CD4-positive, CD25-positive, alpha-beta regulatory T cell (primary cell): Measurements from ENCODE around the gene INPP4A. TPM values are rescaled to one million over a fixed set of nuclear protein-coding genes. Genes with fewer than 3 reads are reported as not detected.

ENCODE experiments used
- ATAC-seq, 2 donors: fragments of 150-1000 bp; cut with Tn5 transposase; one replicate each; pipeline ENCODE4 v1.10.0; 2021; ENCODE audit warnings: low read depth in 2 of 2, moderate number of reproducible peaks in 2 of 2, moderate library complexity in 1 of 2
- DNase-seq, 3 donors: peaks; one replicate each; pipeline versions ENCODE4 v3.0.0 to v3.0.0-alpha.2; 2012 to 2022; ENCODE audit warnings: mixed read lengths in 1 of 3
- H3K27ac ChIP-seq: one replicate; pipeline ENCODE4 v1.7.0; 2013; ENCODE audit warnings: mild to moderate bottlenecking, low read length; ENCODE audit not compliant: insufficient read depth, poor library complexity, severe bottlenecking
- H3K27me3 ChIP-seq: one replicate; pipeline ENCODE4 v1.7.0; 2013; ENCODE audit warnings: low read length; ENCODE audit not compliant: control insufficient read depth, insufficient read depth
- H3K36me3 ChIP-seq: one replicate; pipeline ENCODE4 v1.7.0; 2013; ENCODE audit warnings: mild to moderate bottlenecking, low read length, moderate library complexity; ENCODE audit not compliant: control insufficient read depth, insufficient read depth
- H3K4me1 ChIP-seq: 2 replicates; pipeline ENCODE4 v1.7.0; 2013; ENCODE audit warnings: mild to moderate bottlenecking, low read length; ENCODE audit not compliant: insufficient read depth, control insufficient read depth, poor library complexity, severe bottlenecking
- H3K4me3 ChIP-seq: one replicate; pipeline ENCODE4 v1.7.0; 2013; ENCODE audit warnings: low read depth, mild to moderate bottlenecking, low read length, moderate library complexity
- H3K9me3 ChIP-seq, 2 experiments: 1 replicate in 1 of 2; 2 replicates in 1 of 2; pipeline ENCODE4 v1.7.0; 2013; ENCODE audit warnings: low read length in 2 of 2, mild to moderate bottlenecking in 1 of 2, moderate library complexity in 1 of 2; ENCODE audit not compliant: control insufficient read depth in 2 of 2
- H3K27ac Mint-ChIP-seq, 3 donors: one replicate each; pipeline ENCODE4 v1.8.0; 2020 to 2022; ENCODE audit warnings: mild to moderate bottlenecking in 3 of 3, mixed read lengths in 3 of 3, moderate library complexity in 2 of 3
- H3K27me3 Mint-ChIP-seq: one replicate; pipeline ENCODE4 v1.8.0; 2022; ENCODE audit warnings: mild to moderate bottlenecking, mixed read lengths
- H3K36me3 Mint-ChIP-seq: one replicate; pipeline ENCODE4 v1.8.0; 2020; ENCODE audit warnings: mixed read lengths
- H3K4me1 Mint-ChIP-seq, 4 donors: one replicate each; pipeline ENCODE4 v1.8.0; 2020 to 2022; ENCODE audit warnings: mixed read lengths in 4 of 4, mild to moderate bottlenecking in 1 of 4
- H3K4me3 Mint-ChIP-seq, 4 donors: one replicate each; pipeline ENCODE4 v1.8.0; 2020 to 2022; ENCODE audit warnings: mild to moderate bottlenecking in 4 of 4, mixed read lengths in 4 of 4, moderate library complexity in 3 of 4
- H3K9me3 Mint-ChIP-seq, 7 donors: one replicate each; pipeline ENCODE4 v1.8.0; 2020 to 2022; ENCODE audit warnings: mixed read lengths in 7 of 7, mild to moderate bottlenecking in 3 of 7, moderate library complexity in 2 of 7
- polyA plus RNA-seq, 4 donors: library from polyadenylated mRNA; unstranded; fragments of 300-500 nt; fragmentation: Illumina TruSeq; gene quantifications; one replicate each; pipeline ENCODE4 v1.2.3, GENCODE V29; 2021
- total RNA-seq: library from RNA; stranded (reverse); gene quantifications from one replicate; pipeline ENCODE4 v1.2.3, GENCODE V29; 2022

Gene INPP4A
- total and polyA plus RNA-seq, 5 donors from 2014 or later, result 27.9 to 106 (median 31.5) TPM

DNA sequence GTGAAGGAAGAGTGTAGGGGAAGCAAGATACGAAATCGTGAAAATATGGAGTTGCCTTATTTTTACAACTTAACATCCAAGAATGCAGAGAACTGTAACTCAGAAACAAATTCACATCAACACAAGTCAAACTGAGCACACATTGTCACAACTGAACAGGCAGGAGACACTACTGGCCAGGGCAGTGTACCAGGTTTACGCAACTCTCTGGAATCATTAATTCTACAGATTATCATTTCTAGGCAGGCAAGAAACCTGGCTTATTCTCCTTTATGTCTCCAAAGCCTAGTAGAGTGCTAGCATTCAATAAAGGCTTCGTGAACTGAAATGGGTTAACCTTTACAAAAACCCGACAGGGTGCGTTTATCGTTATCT, 163.1 kb downstream of the INPP4A start:
- no peak for ATAC-seq
- no peaks in the 10 kb centered on the region for H3K9me3 Mint-ChIP-seq
- peak overlapping the region; percentile 92 to 98 (median 97) for H3K27ac Mint-ChIP-seq
- H3K36me3 ChIP-seq, result peaks cover 13% of the 10 kb centered on the region
- H3K4me3 ChIP-seq, result peak overlapping the region; percentile 91
- H3K27ac ChIP-seq, result peak overlapping the region; percentile 89
- no peaks in the 10 kb centered on the region for H3K27me3 Mint-ChIP-seq
- DNase-seq, result peak in 1 of 3 donors; percentile 25
- H3K4me1 Mint-ChIP-seq, result peaks cover 32 to 72% (median 57%) of the 10 kb centered on the region in 4 donors
- peaks cover 18% of the 10 kb centered on the region for H3K36me3 Mint-ChIP-seq
- no peaks in the 10 kb centered on the region for H3K9me3 ChIP-seq
- peaks cover 51% of the 10 kb centered on the region for H3K4me1 ChIP-seq
- H3K27me3 ChIP-seq, result no peaks in the 10 kb centered on the region
- H3K4me3 Mint-ChIP-seq, result peak overlapping the region; percentile 91 to 96 (median 94)

DNA sequence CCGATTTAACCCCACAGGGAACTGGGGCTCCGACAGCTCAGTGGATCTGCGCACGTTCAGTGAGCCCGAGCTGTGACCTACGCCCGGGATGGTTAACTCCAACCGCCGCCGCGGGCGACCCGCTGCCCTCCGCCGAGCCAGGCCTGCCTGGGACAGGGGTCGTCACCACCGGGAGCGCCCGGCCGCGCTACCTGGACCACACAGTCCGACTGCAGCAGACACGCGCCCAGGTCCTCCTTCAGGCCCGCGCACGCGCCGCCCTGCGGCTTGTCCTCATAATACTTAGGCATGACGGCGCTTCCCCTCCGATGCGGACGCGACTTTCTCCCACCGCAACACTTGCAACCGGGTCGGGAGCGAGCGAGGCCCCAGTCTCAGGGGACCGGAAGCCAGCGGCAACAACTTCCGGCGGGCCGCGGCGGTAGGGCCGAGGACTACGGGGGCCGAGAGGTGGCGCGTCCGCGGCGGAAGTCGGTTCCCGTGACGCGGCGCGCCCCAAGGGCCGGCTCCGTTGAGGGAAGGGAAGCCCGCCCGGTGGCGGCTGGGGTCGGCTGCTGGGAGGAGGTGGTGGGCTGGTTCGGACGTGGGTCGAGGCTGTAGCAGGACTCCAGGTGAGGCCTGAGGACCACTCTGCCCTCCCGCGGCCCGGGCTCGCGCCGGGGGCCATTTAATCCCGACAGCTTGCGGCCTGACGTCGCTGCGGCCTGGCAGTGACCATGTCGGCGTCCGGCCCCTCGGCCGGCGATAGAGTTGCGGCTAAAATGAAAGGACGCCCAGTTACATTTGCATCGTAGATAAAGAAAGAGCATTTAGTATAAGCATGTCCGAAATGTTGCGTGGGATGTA, 163.7 kb downstream of the INPP4A start, which contains the start of the genes COA5 and UNC50:
Gene COA5 (minus strand): TSS at position 397 of the 846 bp plus-strand sequence. CDS start 107 bp downstream, at position 290.
Gene UNC50 (plus strand): TSS at position 474 of the 846 bp plus-strand sequence. CDS start 1,171 bp downstream, outside the sequence.
- DNase-seq (peak; percentile 85 to 96 (median 88)), ATAC-seq (peak; percentile 90)
- peak within 1 kb of the TSS; percentile 92 for H3K4me3 ChIP-seq
- H3K27ac ChIP-seq, result peak within 1 kb of the TSS; percentile 89
- Mint-ChIP-seq H3K36me3 (peaks cover 22% of the 10 kb centered on the region), H3K27me3 (no peaks in the 10 kb centered on the region), H3K9me3 (no peaks in the 10 kb centered on the region), H3K4me3 (peak within 1 kb of the TSS; percentile 91 to 96 (median 94)), H3K4me1 (peaks cover 32 to 76% (median 57%) of the 10 kb centered on the region in 4 donors), H3K27ac (peak within 1 kb of the TSS; percentile 92 to 98 (median 97))
- no peaks in the 10 kb centered on the region for H3K27me3 ChIP-seq
- peaks cover 51% of the 10 kb centered on the region for H3K4me1 ChIP-seq
- peaks cover 13% of the 10 kb centered on the region for H3K36me3 ChIP-seq
- H3K9me3 ChIP-seq, result no peaks in the 10 kb centered on the region

DNA sequence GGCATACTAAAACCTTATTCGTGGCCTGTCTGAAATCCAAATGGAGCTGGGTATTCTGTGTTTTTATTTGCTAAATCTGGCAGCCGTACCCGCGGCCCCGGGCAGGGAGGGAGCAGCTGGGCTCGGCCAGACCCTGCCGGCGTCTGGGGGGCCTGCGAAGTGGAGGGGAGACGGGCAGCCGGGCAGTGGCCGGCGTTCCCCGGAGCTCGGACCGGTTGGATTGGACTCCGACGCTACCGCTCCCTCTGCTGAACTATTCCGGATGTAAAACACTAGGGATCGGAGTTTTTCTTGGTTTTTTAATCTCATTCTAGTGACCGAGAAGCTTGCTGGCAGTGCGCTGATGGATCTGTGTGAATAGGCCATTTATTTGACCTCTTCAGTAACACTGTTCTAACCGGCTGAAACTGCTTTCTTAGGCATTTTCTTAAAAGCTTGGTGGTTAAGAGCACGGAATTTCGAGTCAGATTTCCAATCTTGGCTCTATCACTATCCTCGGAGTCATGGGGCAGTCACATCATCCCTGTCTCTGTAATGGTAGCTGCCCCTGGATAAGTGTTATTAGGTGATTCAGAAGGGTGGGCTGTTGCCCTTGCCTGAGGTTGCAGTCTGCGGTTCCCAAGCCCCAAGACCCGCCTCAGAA, 164.4 kb downstream of the INPP4A start:
- Histone ChIP-seq H3K4me1 (peaks cover 51% of the 10 kb centered on the region), H3K9me3 (no peaks in the 10 kb centered on the region), H3K27ac (peak overlapping the region; percentile 89), H3K4me3 (peak overlapping the region; percentile 92), H3K27me3 (no peaks in the 10 kb centered on the region), H3K36me3 (peaks cover 14% of the 10 kb centered on the region)
- peaks cover 32 to 81% (median 59%) of the 10 kb centered on the region in 4 donors for H3K4me1 Mint-ChIP-seq
- DNase-seq, result peak in 1 of 3 donors; percentile 10
- H3K27ac Mint-ChIP-seq, result peak overlapping the region; percentile 92 to 98 (median 97)
- no peaks in the 10 kb centered on the region for H3K27me3 Mint-ChIP-seq
- H3K9me3 Mint-ChIP-seq, result no peaks in the 10 kb centered on the region
- ATAC-seq, result no peak
- H3K36me3 Mint-ChIP-seq, result peaks cover 27% of the 10 kb centered on the region
- H3K4me3 Mint-ChIP-seq, result peak overlapping the region; percentile 91 to 96 (median 94)

DNA sequence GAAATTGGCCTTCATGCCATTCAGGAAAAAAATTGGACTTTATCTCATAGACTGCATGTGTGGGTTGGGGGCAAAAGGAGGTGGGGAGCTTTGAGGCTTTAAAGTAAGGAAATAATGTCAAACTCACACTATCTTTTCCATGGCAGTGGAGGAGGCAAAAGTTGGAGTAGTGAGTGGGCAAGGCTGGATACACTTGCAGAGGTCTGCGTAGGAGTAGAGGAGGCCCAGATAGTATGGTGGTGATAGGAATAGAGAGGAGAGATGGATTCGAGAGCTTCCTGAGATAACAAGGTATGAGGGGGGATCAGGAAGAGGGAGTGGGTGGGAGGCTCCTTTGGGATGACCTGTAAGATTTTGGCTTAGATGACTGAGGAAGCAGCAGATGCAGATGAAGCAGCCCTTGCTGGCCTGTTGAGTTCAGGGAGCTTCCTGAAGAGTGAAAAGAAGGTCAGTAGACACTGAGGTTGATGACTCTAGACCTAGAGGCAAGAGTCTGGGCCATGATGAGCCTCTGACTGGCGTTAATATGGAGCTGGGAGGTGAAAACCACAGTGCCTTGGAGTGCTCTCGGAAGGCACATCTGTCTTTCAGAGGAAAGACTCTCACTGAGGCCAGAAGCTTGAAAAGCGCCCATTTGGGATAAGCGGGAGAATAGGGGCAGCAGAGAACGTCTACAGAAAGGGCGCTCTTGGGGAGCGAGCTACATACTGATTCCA, 169.5 kb downstream of the INPP4A start:
- Histone ChIP-seq H3K27me3 (no peaks in the 10 kb centered on the region), H3K27ac (no peak overlapping the region), H3K36me3 (peaks cover 48% of the 10 kb centered on the region), H3K4me3 (no peak overlapping the region), H3K4me1 (peaks cover 26% of the 10 kb centered on the region), H3K9me3 (no peaks in the 10 kb centered on the region)
- H3K4me3 Mint-ChIP-seq, result peak overlapping the region in 2 of 4 donors; percentile 18 to 64
- peak overlapping the region in 2 of 3 donors; percentile 18 to 72 for H3K27ac Mint-ChIP-seq
- ATAC-seq (no peak), DNase-seq (no peak)
- peaks cover 39% of the 10 kb centered on the region for H3K36me3 Mint-ChIP-seq
- H3K4me1 Mint-ChIP-seq, result peaks cover 20 to 58% (median 46%) of the 10 kb centered on the region in 4 donors
- H3K9me3 Mint-ChIP-seq, result peaks cover 0 to 4% (median 0%) of the 10 kb centered on the region in 7 donors
- H3K27me3 Mint-ChIP-seq, result no peaks in the 10 kb centered on the region

DNA sequence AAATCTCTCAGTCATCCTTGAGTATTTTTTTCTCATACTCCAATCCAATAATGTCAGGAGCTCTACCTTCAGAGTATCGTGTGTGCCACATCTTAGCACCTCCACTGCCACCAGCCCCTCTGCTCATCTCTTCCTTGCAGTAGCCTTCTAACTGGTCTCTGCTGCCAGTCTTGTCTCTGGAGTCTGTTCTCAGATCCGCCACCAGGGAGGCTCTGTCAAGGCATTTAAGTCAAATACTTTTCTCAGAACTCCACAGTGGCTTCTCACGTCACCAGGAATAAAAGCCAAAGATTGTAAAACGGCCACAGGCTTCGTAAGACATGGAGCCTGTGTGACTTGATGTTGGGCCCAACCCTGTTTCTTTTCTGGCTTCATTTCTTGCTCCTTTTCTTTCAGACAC, 170.8 kb downstream of the INPP4A start:
- peak in 1 of 3 donors; percentile 23 for DNase-seq
- H3K27me3 Mint-ChIP-seq, result no peaks in the 10 kb centered on the region
- no peak overlapping the region for H3K27ac ChIP-seq

DNA sequence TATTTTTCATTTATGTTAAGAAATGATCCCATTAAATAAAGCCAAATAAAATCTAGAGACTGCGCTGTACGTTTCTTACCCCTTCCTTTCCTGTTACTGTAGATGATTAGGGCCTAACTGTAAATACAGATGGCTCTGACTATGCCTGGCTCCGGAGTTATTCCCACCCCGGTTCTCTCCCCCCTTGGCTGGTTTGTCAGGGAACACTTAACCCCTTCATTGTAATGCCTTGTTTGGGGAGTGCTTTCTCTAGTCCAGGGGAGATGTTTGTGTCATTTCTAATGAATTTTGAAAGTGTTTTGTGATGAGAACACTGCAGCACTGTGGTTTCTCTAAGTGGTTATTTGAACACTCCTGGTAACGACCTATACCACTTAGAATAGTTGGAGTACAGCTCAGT, 172.5 kb downstream of the INPP4A start:
- H3K9me3 Mint-ChIP-seq, result peaks cover 0 to 4% (median 0%) of the 10 kb centered on the region in 7 donors
- H3K27me3 Mint-ChIP-seq, result no peaks in the 10 kb centered on the region
- Histone ChIP-seq H3K27ac (no peak overlapping the region), H3K36me3 (peaks cover 60% of the 10 kb centered on the region), H3K4me3 (no peak overlapping the region), H3K27me3 (no peaks in the 10 kb centered on the region), H3K9me3 (no peaks in the 10 kb centered on the region), H3K4me1 (no peaks in the 10 kb centered on the region)
- peak overlapping the region in 2 of 3 donors; percentile 48 to 96 for H3K27ac Mint-ChIP-seq
- peaks cover 37% of the 10 kb centered on the region for H3K36me3 Mint-ChIP-seq
- peak overlapping the region in 2 of 4 donors; percentile 17 to 29 for H3K4me3 Mint-ChIP-seq
- peaks cover 9 to 48% (median 32%) of the 10 kb centered on the region in 4 donors for H3K4me1 Mint-ChIP-seq
- ATAC-seq, result no peak
- DNase-seq, result no peak

More for the DNA sequence above, 170.8 kb downstream of the INPP4A start:
- no peaks in the 10 kb centered on the region for H3K9me3 ChIP-seq
- peaks cover 0 to 4% (median 0%) of the 10 kb centered on the region in 7 donors for H3K9me3 Mint-ChIP-seq
- H3K27ac Mint-ChIP-seq, result peak overlapping the region; percentile 47 to 85 (median 70)
- peaks cover 16 to 54% (median 39%) of the 10 kb centered on the region in 4 donors for H3K4me1 Mint-ChIP-seq
- H3K36me3 Mint-ChIP-seq, result peaks cover 45% of the 10 kb centered on the region
- no peak for ATAC-seq
- peaks cover 13% of the 10 kb centered on the region for H3K4me1 ChIP-seq
- H3K4me3 ChIP-seq, result no peak overlapping the region
- peak overlapping the region in 2 of 4 donors; percentile 13 to 42 for H3K4me3 Mint-ChIP-seq
- no peaks in the 10 kb centered on the region for H3K27me3 ChIP-seq
- H3K36me3 ChIP-seq, result peaks cover 51% of the 10 kb centered on the region

DNA sequence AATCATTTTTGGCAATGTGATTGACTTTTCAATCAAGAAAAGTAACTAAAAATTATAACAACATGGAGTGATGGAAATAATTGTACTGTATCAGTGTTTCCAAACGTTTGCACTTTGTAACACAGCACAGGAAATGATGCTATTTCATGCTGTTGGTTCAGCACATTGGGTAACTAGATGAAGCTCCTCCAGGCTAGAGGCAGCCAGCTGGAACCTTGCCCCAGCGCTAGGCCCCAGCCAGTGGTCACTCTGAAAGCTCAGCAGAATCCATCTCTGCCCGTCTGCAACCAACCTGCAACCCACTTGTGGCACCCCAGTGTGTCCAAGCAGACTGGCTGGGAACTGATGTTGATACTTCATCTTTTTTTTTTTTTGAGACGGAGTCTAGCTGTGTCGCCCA, 179.0 kb downstream of the INPP4A start:
- Histone ChIP-seq H3K9me3 (no peaks in the 10 kb centered on the region), H3K27me3 (no peaks in the 10 kb centered on the region), H3K36me3 (peaks cover 47% of the 10 kb centered on the region), H3K4me1 (no peaks in the 10 kb centered on the region), H3K27ac (no peak overlapping the region), H3K4me3 (no peak overlapping the region)
- H3K36me3 Mint-ChIP-seq, result peaks cover 28% of the 10 kb centered on the region
- H3K27me3 Mint-ChIP-seq, result no peaks in the 10 kb centered on the region
- DNase-seq, result no peak
- peaks cover 0 to 23% (median 8%) of the 10 kb centered on the region in 4 donors for H3K4me1 Mint-ChIP-seq
- no peaks in the 10 kb centered on the region for H3K9me3 Mint-ChIP-seq
- no peak overlapping the region for H3K27ac Mint-ChIP-seq
- H3K4me3 Mint-ChIP-seq, result no peak overlapping the region
- ATAC-seq, result no peak
